Coronary artery (tissue), 2 donors: ENCODE results near the gene COQ8B.
A peak's percentile ranks its signal among the peaks of the same experiment; 100 is the strongest.

Source experiments
- DNase-seq: peaks from one replicate; pipeline ENCODE4 v3.0.0-alpha.2; 2017; ENCODE audit warnings: low spot score
- H3K27ac ChIP-seq, 2 donors: fragments of 200-600 bp; sonication (generic); one replicate each; pipeline ENCODE4 v1.5.1; 2016 to 2019
- H3K4me3 ChIP-seq: fragments of 200-600 bp; sonication (generic); 2 replicates; pipeline ENCODE4 v1.5.1; 2016; ENCODE audit warnings: mild to moderate bottlenecking, moderate library complexity
- CTCF ChIP-seq: fragments of 200-600 bp; sonication (generic); IDR thresholded peaks from one replicate; pipeline ENCODE4 v1.5.1; 2019; ENCODE audit warnings: antibody characterized with exemption

Gene COQ8B

GRCh38 chr19:40723661-40724254, 7.1 kb upstream of the COQ8B start:
- Histone ChIP-seq H3K27ac (no peak overlapping the region), H3K4me3 (peak overlapping the region; percentile 21)
- TF ChIP-seq CTCF = no peak
- DNase-seq = no peak

- Histone ChIP-seq H3K4me3 (peak overlapping the region; percentile 94), H3K27ac (peak overlapping the region; percentile 94 to 98)
- TF ChIP-seq CTCF = no peak
- no peak for DNase-seq
These were observed 5.4 kb upstream of the COQ8B start for GRCh38 chr19:40721936-40722661.

GRCh38 chr19:40721140-40721486, 4.4 kb upstream of the COQ8B start:
- peak overlapping the region; percentile 94 for H3K4me3 ChIP-seq
- peak overlapping the region; percentile 94 to 98 for H3K27ac ChIP-seq
- no peak for DNase-seq
- no peak for TF ChIP-seq CTCF

GRCh38 chr19:40719414-40719894, 2.8 kb upstream of the COQ8B start:
- no peak for TF ChIP-seq CTCF
- Histone ChIP-seq H3K27ac (peak overlapping the region; percentile 94 to 98), H3K4me3 (peak overlapping the region; percentile 94)
- no peak for DNase-seq

- peak overlapping the region; percentile 94 to 98 for H3K27ac ChIP-seq
- peak overlapping the region; percentile 94 for H3K4me3 ChIP-seq
- no peak for TF ChIP-seq CTCF
- DNase-seq = peak; percentile 88
These were observed 2.2 kb upstream of the COQ8B start for GRCh38 chr19:40718774-40719391.

- no peak for TF ChIP-seq CTCF
- no peak for DNase-seq
- Histone ChIP-seq H3K27ac (peak overlapping the region; percentile 94 to 98), H3K4me3 (peak overlapping the region; percentile 94)
These were observed 1.4 kb upstream of the COQ8B start for GRCh38 chr19:40717880-40718773.
